HG02798 (cell line): ENCODE measurements around the gene GNAT1.

ENCODE experiments used
- ATAC-seq: cut with Tn5 transposase; IDR thresholded peaks from one replicate; pipeline ENCODE4 v1.9.1; 2021; ENCODE audit warnings: mild to moderate bottlenecking; ENCODE audit not compliant: unreplicated experiment, poor library complexity

Gene GNAT1

GRCh38 chr3:50162034-50162883, 29.2 kb upstream of the GNAT1 start:
- no peak for ATAC-seq

- ATAC-seq = no peak
Observed at GRCh38 chr3:50163572-50164455, 27.6 kb upstream of the GNAT1 start.

- no peak for ATAC-seq
Observed at GRCh38 chr3:50164481-50164880, 26.9 kb upstream of the GNAT1 start.

- ATAC-seq = no peak
Observed at GRCh38 chr3:50164984-50165909, 26.2 kb upstream of the GNAT1 start.

DNA sequence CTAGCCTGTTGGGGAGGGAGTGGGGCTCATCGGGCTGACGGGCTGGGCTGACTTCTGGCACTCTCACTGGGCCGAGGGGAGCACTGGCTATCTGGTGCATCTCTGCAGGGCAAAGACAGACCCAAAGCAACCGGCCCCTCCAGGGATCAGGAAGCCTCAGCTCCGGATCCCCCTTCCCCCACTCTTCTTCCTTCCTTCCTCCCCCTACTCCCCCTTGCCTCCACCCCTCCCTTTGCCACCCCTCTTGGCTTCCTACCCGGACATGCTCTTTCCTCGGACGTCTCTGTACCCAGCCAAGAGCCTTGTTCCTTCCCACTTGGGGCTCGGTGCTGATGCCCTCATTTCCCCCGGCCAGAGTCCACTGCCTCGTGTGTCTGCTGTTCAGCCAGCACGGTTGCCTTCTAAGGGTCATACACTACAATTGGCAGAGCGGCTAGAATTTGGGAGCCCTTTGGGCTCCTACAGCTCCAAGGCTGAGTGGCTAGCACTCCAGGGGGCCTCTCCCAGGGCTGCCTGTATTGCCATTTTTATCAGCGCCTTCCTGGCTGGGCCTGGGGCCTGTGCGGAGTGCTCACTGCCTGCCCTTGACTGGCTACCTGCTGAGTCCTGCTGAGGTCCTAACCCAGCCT, 25.4 kb upstream of the GNAT1 start:
- no peak for ATAC-seq

GRCh38 chr3:50166620-50167019, 24.8 kb upstream of the GNAT1 start:
- ATAC-seq = no peak

GRCh38 chr3:50167069-50167840, 24.2 kb upstream of the GNAT1 start:
- ATAC-seq = no peak

GRCh38 chr3:50167841-50168209, 23.6 kb upstream of the GNAT1 start:
- ATAC-seq = no peak

DNA sequence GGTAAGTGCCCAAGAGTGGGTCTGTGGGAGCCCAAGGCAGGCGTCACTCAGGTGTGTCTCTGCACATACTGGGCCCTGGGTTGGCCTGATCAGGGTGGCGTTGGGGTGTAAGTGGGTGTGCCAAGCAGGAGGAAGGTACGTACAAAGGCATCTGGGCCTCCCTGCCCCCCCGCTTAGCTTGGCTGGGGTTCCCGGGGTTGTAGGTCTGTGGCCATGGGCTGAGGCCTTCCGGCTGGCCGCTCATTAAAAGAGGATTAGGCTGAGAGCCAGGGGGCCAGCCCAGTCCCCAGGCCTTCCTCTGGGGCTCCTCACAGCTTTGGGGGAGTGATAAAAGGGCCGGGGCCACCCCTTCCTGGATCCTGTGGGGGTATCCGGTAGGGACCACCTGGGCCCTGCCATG, 23.0 kb upstream of the GNAT1 start:
- no peak for ATAC-seq

GRCh38 chr3:50168791-50169190, 22.6 kb upstream of the GNAT1 start:
- ATAC-seq = no peak

- ATAC-seq = no peak
Observed at GRCh38 chr3:50169232-50169832, 22.1 kb upstream of the GNAT1 start.

- no peak for ATAC-seq
Observed at GRCh38 chr3:50169858-50170257, 21.6 kb upstream of the GNAT1 start.

- ATAC-seq = no peak
Observed at GRCh38 chr3:50170689-50171088, 20.7 kb upstream of the GNAT1 start.

- no peak for ATAC-seq
Observed at GRCh38 chr3:50171540-50172301, 19.7 kb upstream of the GNAT1 start.

GRCh38 chr3:50172626-50173220, 18.7 kb upstream of the GNAT1 start:
- no peak for ATAC-seq

DNA sequence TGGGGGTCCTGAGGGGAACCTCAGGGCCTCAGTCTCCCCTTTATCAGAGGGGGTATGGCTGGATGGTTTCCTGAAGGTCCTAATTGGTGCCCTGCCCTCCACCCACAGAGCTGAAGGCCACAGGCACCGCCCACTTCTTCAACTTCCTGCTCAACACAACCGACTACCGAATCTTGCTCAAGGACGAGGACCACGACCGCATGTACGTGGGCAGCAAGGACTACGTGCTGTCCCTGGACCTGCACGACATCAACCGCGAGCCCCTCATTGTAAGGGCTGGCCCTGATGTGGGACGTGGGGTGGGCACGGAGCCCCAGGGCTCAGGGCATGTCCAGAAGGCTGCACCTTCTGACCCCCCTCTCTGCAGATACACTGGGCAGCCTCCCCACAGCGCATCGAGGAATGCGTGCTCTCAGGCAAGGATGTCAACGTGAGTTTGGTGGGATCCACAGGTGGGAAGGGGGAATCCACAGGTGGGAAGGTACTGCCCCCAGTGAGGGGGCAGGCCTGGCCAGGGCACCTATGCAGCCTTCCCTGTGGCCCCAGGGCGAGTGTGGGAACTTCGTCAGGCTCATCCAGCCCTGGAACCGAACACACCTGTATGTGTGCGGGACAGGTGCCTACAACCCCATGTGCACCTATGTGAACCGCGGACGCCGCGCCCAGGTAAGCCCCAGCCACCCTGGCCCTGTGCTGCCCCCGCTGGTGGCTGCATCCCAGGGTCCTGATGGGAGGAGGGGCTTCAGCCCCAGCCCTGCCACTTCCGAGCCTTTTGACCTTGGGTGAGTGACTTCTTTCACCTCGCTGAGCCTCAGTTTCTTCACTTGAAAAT, 17.5 kb upstream of the GNAT1 start:
- ATAC-seq = no peak

DNA sequence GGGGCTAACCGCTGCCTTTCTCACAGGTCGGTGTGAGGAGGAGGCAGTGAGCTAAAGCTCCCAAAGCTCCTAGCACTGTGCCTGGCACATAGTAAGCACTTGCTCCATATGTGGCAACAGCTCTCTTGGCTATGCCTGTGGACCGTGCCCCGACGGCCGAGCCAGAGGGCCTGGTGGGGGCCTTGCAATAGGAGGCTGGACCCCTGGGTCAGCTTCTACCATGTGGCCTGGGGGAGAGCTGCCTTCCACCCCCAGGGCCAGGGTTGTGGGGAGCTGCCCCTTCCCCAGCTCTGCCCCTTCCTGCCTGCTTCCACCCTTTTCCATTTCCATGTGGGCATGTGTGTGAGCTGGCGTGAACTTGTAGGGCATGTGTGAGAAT, 16.9 kb upstream of the GNAT1 start:
- no peak for ATAC-seq
